Measurements from ENCODE around the gene GATB. TPM values are rescaled to one million over a fixed set of nuclear protein-coding genes. Genes with fewer than 3 reads are reported as not detected.

GATB gene
- total and polyA plus RNA-seq, 11 donors: 32.8 to 182 (median 83.4) TPM

DNA sequence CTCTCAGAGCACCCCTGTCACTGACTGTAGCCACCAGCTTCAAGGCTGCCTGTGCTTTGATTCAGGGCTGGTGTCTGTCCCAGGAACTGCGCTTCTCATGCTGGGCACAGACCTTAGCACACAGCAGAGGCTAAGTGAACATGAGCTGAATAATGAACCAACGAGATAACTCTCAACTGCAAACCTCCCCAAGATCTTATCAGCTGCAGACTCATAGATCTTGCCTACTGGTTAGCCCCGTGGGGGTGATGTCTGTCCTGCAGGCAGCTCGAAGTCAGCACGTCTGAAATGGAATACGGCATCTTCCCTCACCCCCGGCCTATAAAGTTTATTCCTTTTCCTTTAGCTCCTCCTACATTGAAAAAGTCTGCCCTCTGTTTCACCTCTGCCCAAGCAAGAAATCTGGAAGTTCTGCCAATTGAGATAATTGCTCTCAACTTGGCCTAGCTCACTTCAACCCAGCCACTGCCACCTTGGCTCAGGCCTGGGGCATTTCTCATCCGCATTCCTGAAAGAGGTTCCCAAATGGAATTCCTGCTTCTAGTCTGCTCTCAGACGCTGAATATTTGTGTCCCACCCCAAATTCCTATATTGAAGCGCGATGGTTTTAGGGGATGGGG is 73.7 kb downstream of the GATB start:
- Histone ChIP-seq H3K4me3 (peak overlapping the region in 2 of 12 donors; percentile 15 to 22), H3K4me1 (peaks cover 2 to 70% (median 52%) of the 10 kb centered on the region in 12 donors), H3K36me3 (peaks cover 0 to 9% (median 2%) of the 10 kb centered on the region in 9 donors), H3K27me3 (no peaks in the 10 kb centered on the region), H3K27ac (peak overlapping the region; percentile 60 to 96 (median 79)), H3K9me3 (no peaks in the 10 kb centered on the region)
- TF ChIP-seq POLR2A (IDR thresholded peaks at IDR 0.05): no peak
- TF ChIP-seq, protein P1, sequence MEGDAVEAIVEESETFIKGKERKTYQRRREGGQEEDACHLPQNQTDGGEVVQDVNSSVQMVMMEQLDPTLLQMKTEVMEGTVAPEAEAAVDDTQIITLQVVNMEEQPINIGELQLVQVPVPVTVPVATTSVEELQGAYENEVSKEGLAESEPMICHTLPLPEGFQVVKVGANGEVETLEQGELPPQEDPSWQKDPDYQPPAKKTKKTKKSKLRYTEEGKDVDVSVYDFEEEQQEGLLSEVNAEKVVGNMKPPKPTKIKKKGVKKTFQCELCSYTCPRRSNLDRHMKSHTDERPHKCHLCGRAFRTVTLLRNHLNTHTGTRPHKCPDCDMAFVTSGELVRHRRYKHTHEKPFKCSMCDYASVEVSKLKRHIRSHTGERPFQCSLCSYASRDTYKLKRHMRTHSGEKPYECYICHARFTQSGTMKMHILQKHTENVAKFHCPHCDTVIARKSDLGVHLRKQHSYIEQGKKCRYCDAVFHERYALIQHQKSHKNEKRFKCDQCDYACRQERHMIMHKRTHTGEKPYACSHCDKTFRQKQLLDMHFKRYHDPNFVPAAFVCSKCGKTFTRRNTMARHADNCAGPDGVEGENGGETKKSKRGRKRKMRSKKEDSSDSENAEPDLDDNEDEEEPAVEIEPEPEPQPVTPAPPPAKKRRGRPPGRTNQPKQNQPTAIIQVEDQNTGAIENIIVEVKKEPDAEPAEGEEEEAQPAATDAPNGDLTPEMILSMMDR (IDR thresholded peaks at IDR 0.05): no peak
- DNase-seq: peak in 3 of 5 donors; percentile 40 to 66 (median 57)
- intact Hi-C loops (cut with DNase I): loop anchor here in 2 of 10 donors (10.0 kb wide), 2 partner anchors 118 to 348 kb away; no protein-coding TSS in a partner anchor
- peak; percentile 65 to 74 (median 68) for ATAC-seq
- WGBS, 4 donors: 45 to 62% (median 52%) methylated on average over 11 of the region's 11 CpGs

DNA sequence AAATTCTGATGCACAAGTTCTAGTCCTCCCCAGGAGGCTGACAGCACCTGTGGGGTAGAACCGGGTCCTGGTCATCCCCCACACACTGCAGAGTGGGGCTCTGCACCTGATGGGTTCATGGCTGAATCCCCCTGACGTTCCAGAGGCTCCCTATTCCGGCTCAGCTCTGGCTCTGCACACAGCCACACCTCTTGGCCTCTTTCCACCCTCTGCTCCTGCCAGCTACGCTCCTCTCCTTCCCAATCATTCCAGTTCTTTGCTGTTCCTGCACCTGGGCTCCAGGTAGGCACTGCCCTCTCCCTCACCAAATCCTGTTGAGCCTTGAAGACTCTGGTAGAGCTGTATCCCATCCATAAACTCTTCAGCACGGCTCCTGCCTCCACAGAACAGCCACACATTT is 75.5 kb downstream of the GATB start:
- ATAC-seq (peak in 3 of 4 donors; percentile 21 to 45 (median 35)), DNase-seq (peak in 2 of 5 donors; percentile 49 to 54)
- 46 to 74% (median 61%) methylated on average over 5 of the region's 5 CpGs for whole genome bisulfite sequencing, 4 donors
- Histone ChIP-seq H3K27ac (peak overlapping the region in 6 of 12 donors; percentile 76 to 89 (median 79)), H3K27me3 (no peaks in the 10 kb centered on the region), H3K4me3 (no peak overlapping the region), H3K9me3 (no peaks in the 10 kb centered on the region), H3K36me3 (peaks cover 0 to 17% (median 3%) of the 10 kb centered on the region in 9 donors), H3K4me1 (peaks cover 2 to 54% (median 41%) of the 10 kb centered on the region in 12 donors)
- no peak for TF ChIP-seq POLR2A (IDR thresholded peaks at IDR 0.05)
- TF ChIP-seq, protein P1 (IDR thresholded peaks at IDR 0.05): no peak
- intact Hi-C loops (cut with DNase I): loop anchor here in 2 of 10 donors (10.0 kb wide), 2 partner anchors 119 to 349 kb away; no protein-coding TSS in a partner anchor

DNA sequence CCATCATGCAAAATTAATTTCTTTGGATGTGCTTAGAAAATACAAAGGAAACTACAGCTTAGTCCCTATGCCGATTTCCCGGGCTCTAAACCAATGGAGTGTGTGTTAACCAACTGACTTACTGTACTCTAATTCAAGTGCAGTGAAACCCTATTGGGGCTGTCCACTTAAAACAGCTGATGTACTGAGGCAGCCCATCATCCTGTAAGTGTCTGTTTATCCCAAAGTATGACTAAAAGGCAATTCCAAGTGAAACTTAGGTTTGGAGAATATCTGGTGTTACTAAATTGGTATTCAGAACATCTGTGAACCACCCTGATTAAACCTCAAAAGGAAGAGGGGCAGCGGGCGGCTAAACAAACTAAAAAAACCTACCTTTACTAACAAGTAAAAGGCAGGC is 79.7 kb downstream of the GATB start:
- WGBS, 4 donors: 95 to 98% (median 96%) methylated on average over 4 of the region's 4 CpGs
- Histone ChIP-seq H3K9me3 (no peaks in the 10 kb centered on the region), H3K27ac (no peak overlapping the region), H3K4me3 (no peak overlapping the region), H3K27me3 (no peaks in the 10 kb centered on the region), H3K36me3 (peaks cover 0 to 28% (median 6%) of the 10 kb centered on the region in 9 donors), H3K4me1 (peaks cover 0 to 22% (median 6%) of the 10 kb centered on the region in 12 donors)
- no peak for TF ChIP-seq POLR2A (IDR thresholded peaks at IDR 0.05)
- TF ChIP-seq, protein P1 (IDR thresholded peaks at IDR 0.05): no peak
- DNase-seq: no peak
- no peak for ATAC-seq
- intact Hi-C loops (cut with DNase I): loop anchor here in 2 of 10 donors (10.0 kb wide), 2 partner anchors 124 to 354 kb away; no protein-coding TSS in a partner anchor

DNA sequence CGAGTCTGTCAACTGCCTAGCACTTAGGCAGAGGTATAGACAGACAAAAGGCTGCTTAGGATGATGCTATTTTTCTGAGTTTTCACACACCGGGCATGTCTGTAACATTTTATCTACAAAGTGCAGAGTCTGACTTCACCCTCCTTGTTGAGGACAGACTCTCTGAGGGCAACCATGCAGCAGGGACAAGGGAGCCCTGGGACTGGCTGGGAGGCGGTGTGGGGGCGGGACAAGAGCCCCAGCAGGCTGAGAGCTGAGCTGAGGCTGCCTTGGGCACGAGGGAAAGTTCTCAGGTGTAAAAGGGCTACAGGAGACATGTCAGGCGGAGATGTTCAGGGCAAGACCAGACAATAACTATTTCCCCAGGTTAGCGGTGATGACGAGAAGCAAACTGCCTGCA is 81.6 kb downstream of the GATB start:
- Histone ChIP-seq H3K4me3 (no peak overlapping the region), H3K36me3 (peaks cover 0 to 28% (median 6%) of the 10 kb centered on the region in 9 donors), H3K27me3 (no peaks in the 10 kb centered on the region), H3K4me1 (peaks cover 0 to 25% (median 7%) of the 10 kb centered on the region in 12 donors), H3K27ac (no peak overlapping the region), H3K9me3 (no peaks in the 10 kb centered on the region)
- no peak for ATAC-seq
- intact Hi-C loops (cut with DNase I): loop anchor here in 1 of 10 donors (10.0 kb wide), 1 partner anchor 706 kb away; no protein-coding TSS in a partner anchor
- no peak for DNase-seq
- no peak for TF ChIP-seq POLR2A (IDR thresholded peaks at IDR 0.05)
- TF ChIP-seq, protein P1 (IDR thresholded peaks at IDR 0.05): no peak
- WGBS, 4 donors: 83 to 89% (median 88%) methylated on average over 8 of the region's 8 CpGs

Measured in heart left ventricle (tissue), 16 donors.